ENCODE measurements around the gene USP10.

DNA sequence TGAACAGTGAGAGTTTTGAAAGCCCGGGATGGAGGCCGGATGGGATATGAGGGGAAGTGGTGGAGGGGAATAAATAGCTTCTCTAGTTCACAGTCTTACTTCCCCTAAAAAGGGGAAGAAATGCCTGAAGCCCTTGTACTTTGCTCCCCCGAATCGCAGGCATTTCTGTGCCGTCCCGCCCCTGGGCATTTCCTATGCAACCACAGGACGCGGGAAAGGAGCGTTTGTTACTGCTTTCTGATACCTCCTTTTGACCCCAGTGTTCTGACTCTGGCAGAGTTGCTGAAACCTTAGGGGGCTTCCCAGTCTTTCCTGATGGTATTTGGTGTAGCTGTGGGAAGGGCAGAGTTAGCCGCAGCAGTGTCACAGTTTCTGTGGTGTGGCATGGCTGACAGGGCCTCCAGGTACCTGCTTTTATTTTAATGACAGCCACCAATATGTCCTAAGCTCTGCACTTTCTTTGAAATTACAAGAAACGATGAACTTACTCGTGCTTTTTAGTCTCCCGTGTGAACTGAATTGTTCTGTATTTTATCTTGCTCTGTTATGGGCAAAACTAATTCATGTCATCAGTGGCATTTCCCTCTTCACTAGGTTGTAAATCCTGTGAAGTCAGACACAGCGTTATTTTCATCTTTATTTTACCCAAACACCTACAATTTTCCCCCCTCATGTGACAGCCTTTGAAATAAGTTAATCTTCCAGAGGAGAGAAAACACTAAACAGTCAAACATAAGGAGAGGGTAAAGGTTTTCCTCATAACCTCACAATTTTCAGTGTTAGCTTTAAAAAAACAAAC, 27.1 kb downstream of the USP10 start:
- TF ChIP-seq, protein P1, sequence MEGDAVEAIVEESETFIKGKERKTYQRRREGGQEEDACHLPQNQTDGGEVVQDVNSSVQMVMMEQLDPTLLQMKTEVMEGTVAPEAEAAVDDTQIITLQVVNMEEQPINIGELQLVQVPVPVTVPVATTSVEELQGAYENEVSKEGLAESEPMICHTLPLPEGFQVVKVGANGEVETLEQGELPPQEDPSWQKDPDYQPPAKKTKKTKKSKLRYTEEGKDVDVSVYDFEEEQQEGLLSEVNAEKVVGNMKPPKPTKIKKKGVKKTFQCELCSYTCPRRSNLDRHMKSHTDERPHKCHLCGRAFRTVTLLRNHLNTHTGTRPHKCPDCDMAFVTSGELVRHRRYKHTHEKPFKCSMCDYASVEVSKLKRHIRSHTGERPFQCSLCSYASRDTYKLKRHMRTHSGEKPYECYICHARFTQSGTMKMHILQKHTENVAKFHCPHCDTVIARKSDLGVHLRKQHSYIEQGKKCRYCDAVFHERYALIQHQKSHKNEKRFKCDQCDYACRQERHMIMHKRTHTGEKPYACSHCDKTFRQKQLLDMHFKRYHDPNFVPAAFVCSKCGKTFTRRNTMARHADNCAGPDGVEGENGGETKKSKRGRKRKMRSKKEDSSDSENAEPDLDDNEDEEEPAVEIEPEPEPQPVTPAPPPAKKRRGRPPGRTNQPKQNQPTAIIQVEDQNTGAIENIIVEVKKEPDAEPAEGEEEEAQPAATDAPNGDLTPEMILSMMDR (IDR thresholded peaks at IDR 0.05) = no peak
- TF ChIP-seq POLR2A (IDR thresholded peaks at IDR 0.05) = no peak
